IMR-90 (cell line): ENCODE results near the gene ERN1. TPM values are rescaled to one million over a fixed set of nuclear protein-coding genes. Genes with fewer than 3 reads are reported as not detected.

Experiments
- ATAC-seq: fragments of 200-7000 bp; cut with Tn5 transposase; 2 replicates; pipeline ENCODE4 v1.9.1; 2020; ENCODE audit warnings: low read depth, mild to moderate bottlenecking, moderate library complexity
- BruUV-seq: library from RNA; stranded (reverse); fragments of 400-500 nt; replicated peaks from 2 replicates; lab custom pipeline; 2021; lab: Mats Ljungman, UMichigan
- CTCF ChIA-PET: fragments of 300-600 bp; formaldehyde crosslinking; extraction: SDS; loops from one replicate; lab custom pipeline; 2021; ENCODE audit warnings: antibody characterized with exemption; lab: Yijun Ruan, JAX
- POLR2A ChIA-PET: fragments of 300-600 bp; sonication (Branson Sonifier 250); formaldehyde crosslinking; loops from one replicate; lab custom pipeline; 2022; ENCODE audit warnings: antibody characterized with exemption; ENCODE audit not compliant: unreplicated experiment; lab: Charles Lee
- DNase-seq: peaks from one replicate; pipeline ENCODE4 v3.0.0; 2013
- H2AFZ ChIP-seq: replicated peaks from 2 replicates; pipeline ENCODE3; 2013; ENCODE audit warnings: low read length, mild to moderate bottlenecking; ENCODE audit not compliant: poor library complexity
- H2AK5ac ChIP-seq: 2 replicates; pipeline ENCODE4 v1.6.1; 2013; ENCODE audit warnings: low read depth, low read length, inconsistent platforms
- H2AK9ac ChIP-seq: replicated peaks from 2 replicates; pipeline ENCODE3; 2013; ENCODE audit warnings: mild to moderate bottlenecking, low read depth, low read length, moderate library complexity; ENCODE audit not compliant: poor library complexity
- H2BK120ac ChIP-seq: 2 replicates; pipeline ENCODE4 v1.6.1; 2013; ENCODE audit warnings: low read depth, low read length, inconsistent platforms
- H2BK15ac ChIP-seq: 3 replicates; pipeline ENCODE4 v1.6.1; 2013; ENCODE audit warnings: low read depth, low read length, inconsistent platforms
- H2BK20ac ChIP-seq: 2 replicates; pipeline ENCODE4 v1.6.1; 2013; ENCODE audit warnings: low read depth, mild to moderate bottlenecking, inconsistent platforms, low read length, moderate library complexity
- H2BK5ac ChIP-seq: 2 replicates; pipeline ENCODE4 v1.6.1; 2013; ENCODE audit warnings: mild to moderate bottlenecking, low read depth, low read length, inconsistent platforms; ENCODE audit not compliant: poor library complexity, severe bottlenecking
- H3K14ac ChIP-seq: replicated peaks from 2 replicates; pipeline ENCODE4 v1.6.1; 2013; ENCODE audit warnings: low read depth, low read length, inconsistent platforms
- H3K18ac ChIP-seq: 2 replicates; pipeline ENCODE4 v1.6.1; 2013; ENCODE audit warnings: low read depth, low read length, control low read depth
- H3K23ac ChIP-seq: 2 replicates; pipeline ENCODE4 v1.6.1; 2013; ENCODE audit warnings: low read depth, low read length, inconsistent platforms
- H3K27ac ChIP-seq: 2 replicates; pipeline ENCODE4 v1.5.1; 2013; ENCODE audit warnings: mild to moderate bottlenecking, control low read depth, low read length; ENCODE audit not compliant: insufficient read depth
- H3K27me3 ChIP-seq: 2 replicates; pipeline ENCODE4 v1.6.1; 2013; ENCODE audit warnings: low read length; ENCODE audit not compliant: control insufficient read depth, insufficient read depth
- H3K36me3 ChIP-seq: 2 replicates; pipeline ENCODE4 v1.6.1; 2013; ENCODE audit warnings: low read length, mixed read lengths; ENCODE audit not compliant: control insufficient read depth, insufficient read depth
- H3K4ac ChIP-seq: 2 replicates; pipeline ENCODE4 v1.6.1; 2013; ENCODE audit warnings: low read depth, low read length, inconsistent platforms
- H3K4me1 ChIP-seq: 2 replicates; pipeline ENCODE4 v1.6.1; 2013; ENCODE audit warnings: low read length, mixed read lengths; ENCODE audit not compliant: control insufficient read depth, insufficient read depth
- H3K4me2 ChIP-seq: 2 replicates; pipeline ENCODE4 v1.6.1; 2013; ENCODE audit warnings: low read depth, mild to moderate bottlenecking, control low read depth, low read length, moderate library complexity
- H3K4me3 ChIP-seq: 2 replicates; pipeline ENCODE4 v1.5.1; 2013; ENCODE audit warnings: low read depth, mild to moderate bottlenecking, control low read depth, low read length, moderate library complexity; ENCODE audit not compliant: insufficient read depth
- H3K56ac ChIP-seq: 2 replicates; pipeline ENCODE4 v1.6.1; 2013; ENCODE audit warnings: low read length, inconsistent platforms; ENCODE audit not compliant: insufficient read depth; ENCODE audit errors: extremely low read depth
- H3K79me1 ChIP-seq, 2 experiments: 2 replicates each; pipeline ENCODE4 v1.6.1; 2013; ENCODE audit warnings: low read length in 2 of 2, inconsistent platforms in 1 of 2, low read depth in 1 of 2
- H3K9ac ChIP-seq: 2 replicates; pipeline ENCODE4 v1.6.1; 2013; ENCODE audit warnings: low read depth, low read length, control low read depth
- H3K9me1 ChIP-seq: 2 replicates; pipeline ENCODE4 v1.6.1; 2013; ENCODE audit warnings: low read length, inconsistent platforms; ENCODE audit not compliant: insufficient read depth
- H3K9me3 ChIP-seq: 2 replicates; pipeline ENCODE4 v1.6.1; 2013; ENCODE audit warnings: low read length; ENCODE audit not compliant: control insufficient read depth, insufficient read depth
- H4K20me1 ChIP-seq: 2 replicates; pipeline ENCODE4 v1.6.1; 2013; ENCODE audit warnings: low read length, inconsistent platforms; ENCODE audit not compliant: insufficient read depth
- H4K5ac ChIP-seq: 2 replicates; pipeline ENCODE4 v1.6.1; 2013; ENCODE audit warnings: mild to moderate bottlenecking, low read depth, low read length, control low read depth
- H4K8ac ChIP-seq, 2 experiments: 2 replicates each; pipeline ENCODE4 v1.6.1; 2013; ENCODE audit warnings: low read depth in 2 of 2, low read length in 2 of 2, control low read depth in 1 of 2, inconsistent platforms in 1 of 2
- H4K91ac ChIP-seq: 2 replicates; pipeline ENCODE4 v1.6.1; 2013; ENCODE audit warnings: low read depth, low read length, inconsistent platforms; ENCODE audit not compliant: insufficient read depth
- CEBPB ChIP-seq: IDR thresholded peaks from 2 replicates; pipeline ENCODE4 v1.6.1; 2012; ENCODE audit warnings: low read depth, low read length, improper control_type of control experiment
- CHD1 ChIP-seq: IDR thresholded peaks from 2 replicates; pipeline ENCODE4 v1.6.1; 2012; ENCODE audit warnings: low read depth, low read length, improper control_type of control experiment
- CTCF ChIP-seq: conservative IDR thresholded peaks from 2 replicates; pipeline ENCODE4 v1.5.1; 2012; ENCODE audit warnings: mild to moderate bottlenecking, low read depth, low read length, improper control_type of control experiment
- NFE2L2 ChIP-seq: fragments of 150-350 bp; IDR thresholded peaks from 2 replicates; pipeline ENCODE4 v1.6.1; 2016; ENCODE audit warnings: low read depth, mild to moderate bottlenecking, low read length
- POLR2A ChIP-seq: IDR thresholded peaks from 2 replicates; pipeline ENCODE4 v1.6.1; 2012; ENCODE audit warnings: mild to moderate bottlenecking, low read depth, low read length
- RAD21 ChIP-seq: IDR thresholded peaks from 2 replicates; pipeline ENCODE4 v1.6.1; 2012; ENCODE audit warnings: low read length, improper control_type of control experiment
- RCOR1 ChIP-seq: IDR thresholded peaks from 2 replicates; pipeline ENCODE4 v1.6.1; 2012; ENCODE audit warnings: mild to moderate bottlenecking, low read length, improper control_type of control experiment; ENCODE audit not compliant: insufficient replicate concordance
- WGBS, 2 experiments: methylation state at CpG; one replicate each; pipeline versions ENCODE4 v1.1.5 to v1.1.7; 2013; ENCODE audit warnings: missing lambda C conversion rate in 2 of 2; ENCODE audit not compliant: insufficient read length in 1 of 2; ENCODE audit errors: extremely low coverage in 2 of 2; 5-methylcytosine and 5-hydroxymethylcytosine counted together
- dilution Hi-C: fragments of 300-500 bp; cut with HindIII; formaldehyde crosslinking; loops from one replicate; pipeline ENCODE4 v1.14.3; 2018; ENCODE audit warnings: low sequenced_read_pairs; ENCODE audit not compliant: unreplicated experiment
- in situ Hi-C: fragments of 300-500 bp; cut with MboI; formaldehyde crosslinking; loops from 3 replicates; pipeline ENCODE4 v1.14.3; 2019; ENCODE audit warnings: low sequenced_read_pairs, inconsistent platforms, mixed read lengths
- intact Hi-C: fragments of 100-400 bp; cut with micrococcal nuclease; formaldehyde crosslinking; loops from 2 replicates; pipeline ENCODE4 v1.10.0; 2022
- polyA plus RNA-seq, 3 experiments: library from polyadenylated mRNA; depleted of rRNA; stranded (reverse); fragments of >200 nt; gene quantifications; 2 replicates each; pipeline ENCODE4 v1.2.3, GENCODE V29; 2012; ENCODE audit warnings: low replicate concordance in 1 of 3
- total RNA-seq: library from RNA; depleted of rRNA; stranded (reverse); fragments of >200 nt; gene quantifications from 2 replicates; pipeline ENCODE4 v1.2.3, GENCODE V29; 2012

The ERN1 gene
- total and polyA plus RNA-seq, 2 of the 4 experiments (the other 2 are of a cell fraction), result 2.7 to 4.1 TPM

GRCh38 chr17:64161380-64162176 is 31.6 kb upstream of the ERN1 start:
- H3K23ac ChIP-seq, result no peak overlapping the region
- peaks cover 5% of the 10 kb centered on the region; the same call in 1 of the 2 replicates for H3K9me1 ChIP-seq
- no peak overlapping the region for H2BK20ac ChIP-seq
- ATAC-seq (no peak), DNase-seq (no peak)
- no peaks in the 10 kb centered on the region; the same call in 1 of the 2 replicates for H3K36me3 ChIP-seq
- no TSS peak for BruUV-seq
- CTCF ChIA-PET, result interaction anchor here (0.8 kb wide), 1 partner anchor 118 kb away, joined by 3 read pairs; no protein-coding TSS in a partner anchor
- H3K4me3 ChIP-seq, result no peak overlapping the region
- POLR2A ChIA-PET, result no interaction called here
- no peak overlapping the region for H2BK120ac ChIP-seq
- no peak overlapping the region for H3K14ac ChIP-seq
- TF ChIP-seq RCOR1 (no peak), CEBPB (peak; percentile 40), RAD21 (no peak), NFE2L2 (no peak), POLR2A (no peak), CHD1 (no peak), CTCF (no peak)
- H3K18ac ChIP-seq, result no peak overlapping the region
- peaks cover 7% of the 10 kb centered on the region for H3K4me1 ChIP-seq
- no peak overlapping the region for H2AK9ac ChIP-seq
- no peak overlapping the region for H4K8ac ChIP-seq
- H2AK5ac ChIP-seq, result no peak overlapping the region
- no peaks in the 10 kb centered on the region for H4K20me1 ChIP-seq
- no peak overlapping the region for H4K91ac ChIP-seq
- in situ Hi-C loops, result no loop called here
- no peak overlapping the region for H3K4me2 ChIP-seq
- H3K9ac ChIP-seq, result no peak overlapping the region
- no peak overlapping the region for H4K5ac ChIP-seq
- H3K9me3 ChIP-seq, result no peaks in the 10 kb centered on the region
- 100% methylated on average over 1 of the region's 6 CpGs; no CpG with 5 or more reads in 1 of the 2 experiments for WGBS, 2 experiments
- H3K79me1 ChIP-seq, result no peaks in the 10 kb centered on the region; a peak in 1 of 4 replicates
- H2AFZ ChIP-seq, result no peak overlapping the region
- dilution Hi-C loops, result no loop called here
- no peak overlapping the region for H3K4ac ChIP-seq
- H3K56ac ChIP-seq, result no peak overlapping the region
- intact Hi-C loops, result no loop called here
- H2BK5ac ChIP-seq, result no peak overlapping the region
- H3K27ac ChIP-seq, result no peak overlapping the region
- no peaks in the 10 kb centered on the region for H3K27me3 ChIP-seq
- H2BK15ac ChIP-seq, result no peak overlapping the region
